Spleen (tissue), 11 donors: ENCODE data around the gene ACBD5. TPM values are rescaled to one million over a fixed set of nuclear protein-coding genes. Genes with fewer than 3 reads are reported as not detected.
"Not testable (repeated sequence)": the region's sequence is repeated elsewhere in the genome, so short reads cannot be mapped to it uniquely, and the experiment has no call there.

ENCODE experiments used
- DNase-seq: peaks from one replicate; pipeline ENCODE4 v3.0.0-alpha.2; 2020
- H3K27ac ChIP-seq, 8 donors: fragments of 200-600 bp; sonication (generic) in 7 of 8; 1 replicate in 4 of 8; 2 replicates in 4 of 8; pipeline versions ENCODE4 v1.5.0 to v1.8.0; 2016 to 2021; ENCODE audit warnings: inconsistent platforms in 4 of 8, mild to moderate bottlenecking in 4 of 8, moderate library complexity in 1 of 8
- H3K27me3 ChIP-seq, 7 donors: fragments of 200-600 bp; sonication (generic) in 6 of 7; replicated peaks in 1 of 7; 1 replicate in 4 of 7; 2 replicates in 3 of 7; pipeline versions ENCODE4 v1.5.0 to v1.8.0; 2016 to 2021; ENCODE audit warnings: inconsistent platforms in 3 of 7, mild to moderate bottlenecking in 1 of 7
- H3K36me3 ChIP-seq, 6 donors: fragments of 200-600 bp; sonication (generic) in 5 of 6; 1 replicate in 4 of 6; 2 replicates in 2 of 6; pipeline versions ENCODE4 v1.5.0 to v1.8.0; 2016 to 2021; ENCODE audit warnings: inconsistent platforms in 2 of 6
- H3K4me1 ChIP-seq, 6 donors: fragments of 200-600 bp; sonication (generic) in 5 of 6; 1 replicate in 3 of 6; 2 replicates in 3 of 6; pipeline versions ENCODE4 v1.5.0 to v1.8.0; 2016 to 2021; ENCODE audit warnings: inconsistent platforms in 3 of 6
- H3K4me3 ChIP-seq, 8 donors: fragments of 200-600 bp; sonication (generic) in 7 of 8; 1 replicate in 4 of 8; 2 replicates in 4 of 8; pipeline versions ENCODE4 v1.5.0 to v1.8.0; 2016 to 2021; ENCODE audit warnings: inconsistent platforms in 4 of 8, mild to moderate bottlenecking in 4 of 8, moderate library complexity in 2 of 8
- H3K9me3 ChIP-seq, 8 donors: fragments of 200-600 bp; sonication (generic) in 7 of 8; 1 replicate in 4 of 8; 2 replicates in 4 of 8; pipeline versions ENCODE4 v1.5.0 to v1.8.0; 2016 to 2021; ENCODE audit warnings: inconsistent platforms in 4 of 8
- CTCF ChIP-seq, 11 experiments: fragments of 200-600 bp in 7 of 11; fragments of 450-650 bp in 4 of 11; sonication (generic) in 4 of 11; IDR thresholded peaks in 8 of 11; conservative IDR thresholded peaks in 3 of 11; 1 replicate in 7 of 11; 2 replicates in 4 of 11; pipeline versions ENCODE4 v1.4.0 to v1.8.0; 2016 to 2021; ENCODE audit warnings: antibody characterized with exemption in 11 of 11, inconsistent platforms in 4 of 11, mild to moderate bottlenecking in 1 of 11
- POLR2A ChIP-seq, 3 donors: fragments of 450-650 bp; IDR thresholded peaks; one replicate each; pipeline ENCODE4 v1.5.1; 2017; ENCODE audit warnings: antibody characterized with exemption in 3 of 3, mild to moderate bottlenecking in 1 of 3
- POLR2AphosphoS5 ChIP-seq, 3 donors: sonication (generic); formaldehyde crosslinking; IDR thresholded peaks; one replicate each; pipeline ENCODE4 v1.5.1; 2017; ENCODE audit warnings: antibody characterized with exemption in 3 of 3
- whole genome bisulfite sequencing, 5 donors: extraction: QIAGEN DNeasy Blood & Tissue Kit in 3 of 5; methylation state at CpG; one replicate each; pipeline versions ENCODE4 v1.1.5 to v1.1.7; 2013 to 2018; 5-methylcytosine and 5-hydroxymethylcytosine counted together
- intact Hi-C: fragments of 100-400 bp; cut with DNase I; formaldehyde crosslinking; loops from one replicate; pipeline ENCODE4 v1.15.0; 2023; ENCODE audit warnings: low total_unique reads
- polyA plus RNA-seq, 3 donors: library from polyadenylated mRNA; stranded (reverse); fragments of 200-250 nt; gene quantifications; one replicate each; pipeline ENCODE4 v1.2.1, GENCODE V29; 2013
- total RNA-seq, 7 donors: library from RNA; depleted of rRNA in 3 of 7; stranded (reverse); fragments of >200 nt in 3 of 7; fragmentation: NEBNext Ultra II Directional in 4 of 7; extraction: Animal tissue kit (Norgen Biotek cat#: 25700) in 4 of 7; gene quantifications; one replicate each; pipeline versions ENCODE4 v1.1.0 to v1.2.1, GENCODE V29; 2016 to 2021
- donor health status: healthy with polysubstance abuse.
- donor health status: DM: no; HTN: no; CAD: no; lungs with moderate emphysema.
- donor health status: DM: no; HTN: no; CAD: no.
- donor health status: Bipolar disorder and iron deficiency.
- donor health status: healthy.
- donor health status: DM: no; HTN: no; CAD: no.
- donor health status: DM: yes; HTN: yes; CAD: no.

ACBD5 gene
- total and polyA plus RNA-seq, 10 donors: 7.7 to 31.2 (median 22.2) TPM

DNA sequence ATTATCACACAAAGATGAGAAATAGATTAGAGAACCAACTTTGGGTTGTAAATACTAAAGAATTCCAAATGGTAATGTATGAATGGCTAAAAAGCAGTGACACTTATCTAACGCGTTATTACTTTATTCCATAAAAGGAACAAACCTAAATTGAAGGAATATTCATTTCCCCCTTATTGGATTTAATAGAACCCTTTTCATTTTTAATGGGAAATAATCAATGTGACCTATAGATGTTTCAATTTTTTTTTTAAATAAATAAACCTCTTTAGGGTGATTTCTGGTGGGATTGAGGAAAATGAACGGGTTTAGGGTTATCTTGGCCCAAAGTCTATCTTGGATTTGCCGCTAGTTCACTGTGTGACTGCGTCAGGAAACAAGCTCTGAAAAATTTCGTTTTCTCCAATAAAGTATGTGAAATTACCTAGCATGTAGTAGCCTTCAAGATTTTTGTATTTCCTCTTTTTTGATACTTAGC is 1.9 kb upstream of the ACBD5 start:
- peak overlapping the region; percentile 56 to 92 (median 73) for H3K4me3 ChIP-seq

GRCh38 chr10:27241652-27242472 is 1.3 kb upstream of the ACBD5 start:
- 1 to 2% (median 1%) methylated on average over 46 to 59 of the region's 59 CpGs for WGBS, 5 donors
- Histone ChIP-seq H3K36me3 (peaks cover 0 to 6% (median 0%) of the 10 kb centered on the region in 6 donors), H3K27me3 (no peaks in the 10 kb centered on the region), H3K4me1 (peaks cover 12 to 54% (median 50%) of the 10 kb centered on the region in 6 donors), H3K27ac (peak overlapping the region; percentile 96 to 100 (median 97)), H3K4me3 (peak overlapping the region; percentile 56 to 92 (median 73)), H3K9me3 (no peaks in the 10 kb centered on the region)
- DNase-seq: peak; percentile 98
- TF ChIP-seq CTCF (IDR thresholded peaks at IDR 0.05 in 8 of 11, conservative IDR thresholded peaks at IDR 0.05 in 3 of 11) (peak in 10 of 11 experiments; percentile 22 to 70 (median 47)), POLR2AphosphoS5 (IDR thresholded peaks at IDR 0.05) (peak; percentile 97 to 99 (median 99)), POLR2A (IDR thresholded peaks at IDR 0.05) (peak; percentile 49 to 91 (median 71))
- intact Hi-C loops: no loop called here

More for the DNA sequence above, 1.9 kb upstream of the ACBD5 start:
- WGBS, 5 donors: 0% methylated on average over 6 of the region's 6 CpGs
- peaks cover 0 to 6% (median 0%) of the 10 kb centered on the region in 6 donors for H3K36me3 ChIP-seq
- peak overlapping the region; percentile 96 to 100 (median 97) for H3K27ac ChIP-seq
- no peaks in the 10 kb centered on the region for H3K27me3 ChIP-seq
- no peaks in the 10 kb centered on the region for H3K9me3 ChIP-seq
- TF ChIP-seq POLR2AphosphoS5 (IDR thresholded peaks at IDR 0.05) (no peak), POLR2A (IDR thresholded peaks at IDR 0.05) (no peak), CTCF (IDR thresholded peaks at IDR 0.05 in 8 of 11, conservative IDR thresholded peaks at IDR 0.05 in 3 of 11) (no peak)
- intact Hi-C loops: no loop called here
- DNase-seq: no peak
- H3K4me1 ChIP-seq: peaks cover 12 to 47% (median 44%) of the 10 kb centered on the region in 6 donors

DNA sequence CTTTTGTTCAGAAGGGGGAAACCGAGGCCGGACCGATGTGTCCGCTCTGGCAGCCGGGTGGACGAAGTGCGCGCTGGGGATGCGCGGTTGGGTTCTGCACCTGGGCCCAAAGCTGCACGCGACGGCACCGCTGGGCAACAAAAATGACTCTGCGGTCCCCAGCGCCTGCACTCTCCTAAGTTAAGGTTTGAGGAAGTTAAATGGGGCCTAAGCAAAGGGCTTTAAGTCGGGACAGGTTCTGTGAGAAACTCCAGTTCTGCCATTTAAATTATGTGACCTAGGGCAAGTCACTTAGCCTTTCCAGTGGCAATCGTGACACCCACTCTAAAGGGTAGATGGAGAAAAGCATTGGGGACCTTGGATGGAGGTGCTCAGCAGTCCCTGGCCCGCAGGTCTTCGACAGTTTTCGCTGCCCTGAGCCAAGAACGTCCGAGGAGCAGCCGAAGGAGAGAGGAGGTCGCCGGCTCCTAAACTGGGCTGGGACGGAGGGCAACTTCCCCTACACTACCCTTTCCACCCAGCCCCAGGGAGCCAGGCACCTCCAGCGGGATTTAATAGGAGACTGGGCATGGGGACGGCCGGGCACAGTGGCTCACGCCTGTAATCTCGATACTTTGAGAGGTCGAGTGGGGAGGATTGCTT is 534 bp upstream of the ACBD5 start:
- Histone ChIP-seq H3K27ac (peak overlapping the region; percentile 96 to 100 (median 97)), H3K4me1 (peaks cover 12 to 61% (median 53%) of the 10 kb centered on the region in 6 donors), H3K27me3 (no peaks in the 10 kb centered on the region), H3K36me3 (peaks cover 0 to 6% (median 0%) of the 10 kb centered on the region in 6 donors), H3K4me3 (peak overlapping the region; percentile 56 to 92 (median 73)), H3K9me3 (no peaks in the 10 kb centered on the region)
- TF ChIP-seq POLR2AphosphoS5 (IDR thresholded peaks at IDR 0.05) (no peak), POLR2A (IDR thresholded peaks at IDR 0.05) (no peak)
- 5 to 11% (median 7%) methylated on average over 24 to 33 of the region's 33 CpGs for WGBS, 5 donors
- peak; percentile 88 for DNase-seq
- intact Hi-C loops: no loop called here

DNA sequence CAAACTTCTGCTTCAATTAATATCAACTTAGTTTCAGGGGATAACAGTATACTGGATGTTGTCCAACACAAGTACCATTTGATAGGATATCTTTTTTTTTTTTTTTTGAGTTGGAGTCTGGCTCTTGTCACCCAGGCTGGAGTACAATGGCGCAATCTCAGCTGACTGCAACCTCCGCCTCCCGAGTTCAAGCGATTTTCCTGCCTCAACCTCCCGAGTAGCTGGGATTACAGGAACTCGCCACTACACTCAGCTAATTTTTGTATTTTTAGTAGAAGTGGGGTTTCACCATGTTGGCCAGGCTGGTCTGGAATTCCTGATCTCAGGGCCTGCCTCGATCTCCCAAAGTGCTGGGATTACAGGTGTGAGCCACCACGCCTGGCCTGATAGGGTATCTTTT is 3.1 kb downstream of the ACBD5 start:
- H3K27ac ChIP-seq, H3K9me3 ChIP-seq, DNase-seq, H3K27me3 ChIP-seq, intact Hi-C loops, H3K4me3 ChIP-seq: not testable (repeated sequence)
- WGBS, 5 donors: 76 to 94% (median 87%) methylated on average over 8 of the region's 8 CpGs
- H3K36me3 ChIP-seq: peaks cover 0 to 30% (median 10%) of the 10 kb centered on the region in 6 donors
- H3K4me1 ChIP-seq: peaks cover 17 to 63% (median 53%) of the 10 kb centered on the region in 6 donors

GRCh38 chr10:27236589-27237128 is 3.9 kb downstream of the ACBD5 start:
- H3K9me3 ChIP-seq, DNase-seq, H3K27ac ChIP-seq, H3K4me3 ChIP-seq, H3K27me3 ChIP-seq, intact Hi-C loops: not testable (repeated sequence)
- Histone ChIP-seq H3K4me1 (peaks cover 17 to 62% (median 51%) of the 10 kb centered on the region in 6 donors), H3K36me3 (peaks cover 0 to 39% (median 13%) of the 10 kb centered on the region in 6 donors)
- WGBS, 5 donors: 79 to 88% (median 86%) methylated on average over 9 of the region's 9 CpGs
